ENCODE measurements around the gene MDC1. TPM values are rescaled to one million over a fixed set of nuclear protein-coding genes. Genes with fewer than 3 reads are reported as not detected.

Gene MDC1
- total and polyA plus RNA-seq, 2 experiments from 2014 or later = 17.2 to 32.7 TPM

DNA sequence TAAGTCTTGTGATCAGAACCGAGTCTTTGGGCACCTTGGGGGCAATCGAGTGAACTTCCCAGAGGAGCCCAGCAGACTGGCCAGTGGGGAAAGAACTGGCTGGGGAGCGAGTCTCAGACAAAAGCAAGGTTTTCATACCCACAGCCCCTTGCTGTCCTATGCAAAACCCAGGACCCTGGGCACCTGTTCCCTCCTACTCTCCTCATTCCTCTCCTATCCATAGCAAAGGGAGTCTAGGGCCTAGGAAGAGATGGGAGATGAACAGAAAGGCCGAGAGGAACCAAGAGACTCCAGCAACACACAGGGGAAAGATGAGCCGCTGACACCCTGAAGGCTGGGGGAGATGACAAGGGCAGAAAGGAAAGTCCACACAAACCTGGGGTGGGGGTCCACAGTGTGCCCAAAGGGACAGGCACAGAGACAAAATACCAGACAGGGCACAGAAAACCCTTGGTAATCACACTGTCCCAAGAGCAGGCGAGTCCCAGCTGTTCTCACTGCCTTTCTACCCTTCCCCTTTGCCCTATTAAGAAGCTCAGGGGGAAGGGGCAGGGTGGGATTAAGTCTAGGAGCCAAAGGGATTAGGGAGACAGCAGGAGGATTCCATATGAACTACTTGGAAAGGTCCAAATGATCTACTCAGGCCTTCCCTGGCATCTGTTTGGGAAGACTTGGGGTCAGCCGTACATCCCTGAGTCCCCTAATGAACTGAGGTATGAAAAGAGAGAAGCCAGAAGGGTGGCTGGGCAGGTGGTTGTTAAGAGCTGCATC lies 37.1 kb downstream of the MDC1 start:
- Histone ChIP-seq H3K4me3 (peak overlapping the region; percentile 55; the same call in 1 of the 2 replicates), H3K4me2 (peak overlapping the region; percentile 86), H3K79me2 (replicated peaks; ENCODE audit: insufficient read depth) (peaks cover 15% of the 10 kb centered on the region), H3K27ac (ENCODE audit: low read depth) (no peak overlapping the region), H2AFZ (no peak overlapping the region), H3K27me3 (ENCODE audit: insufficient read depth) (no peaks in the 10 kb centered on the region), H3K36me3 (ENCODE audit: insufficient read depth) (peaks cover 5% of the 10 kb centered on the region; the same call in 1 of the 2 replicates), H3K4me1 (ENCODE audit: insufficient read depth) (peaks cover 34% of the 10 kb centered on the region), H3F3A (replicated peaks; ENCODE audit: low read depth) (0 out of 2 replicates have a peak, but pooled peaks cover 5% of the 10 kb centered on the region), H3K9me2 (ENCODE audit: insufficient read depth) (no peaks in the 10 kb centered on the region), H4K20me1 (replicated peaks; ENCODE audit: insufficient read depth) (no peaks in the 10 kb centered on the region; the same call in 1 of the 2 replicates)
- Mint-ChIP-seq H3K36me3 (ENCODE audit: low read depth) (peaks cover 22% of the 10 kb centered on the region), H3K27me3 (ENCODE audit: insufficient read depth, low read depth, poor library complexity) (peaks cover 7% of the 10 kb centered on the region), H3K9me3 (no peaks in the 10 kb centered on the region), H3K4me3 (peak overlapping the region; percentile 70; the same call in 1 of the 3 replicates), H3K27ac (no peak overlapping the region), H3K4me1 (peaks cover 43% of the 10 kb centered on the region)
- no peak for TF ChIP-seq ZNF331 (CRISPR knock-in tag; IDR thresholded peaks at IDR 0.05; ENCODE audit: low read depth)
- no peak for TF ChIP-seq EZH2phosphoT487 (IDR thresholded peaks at IDR 0.05; ENCODE audit: unreplicated experiment)
- TF ChIP-seq, protein P1, sequence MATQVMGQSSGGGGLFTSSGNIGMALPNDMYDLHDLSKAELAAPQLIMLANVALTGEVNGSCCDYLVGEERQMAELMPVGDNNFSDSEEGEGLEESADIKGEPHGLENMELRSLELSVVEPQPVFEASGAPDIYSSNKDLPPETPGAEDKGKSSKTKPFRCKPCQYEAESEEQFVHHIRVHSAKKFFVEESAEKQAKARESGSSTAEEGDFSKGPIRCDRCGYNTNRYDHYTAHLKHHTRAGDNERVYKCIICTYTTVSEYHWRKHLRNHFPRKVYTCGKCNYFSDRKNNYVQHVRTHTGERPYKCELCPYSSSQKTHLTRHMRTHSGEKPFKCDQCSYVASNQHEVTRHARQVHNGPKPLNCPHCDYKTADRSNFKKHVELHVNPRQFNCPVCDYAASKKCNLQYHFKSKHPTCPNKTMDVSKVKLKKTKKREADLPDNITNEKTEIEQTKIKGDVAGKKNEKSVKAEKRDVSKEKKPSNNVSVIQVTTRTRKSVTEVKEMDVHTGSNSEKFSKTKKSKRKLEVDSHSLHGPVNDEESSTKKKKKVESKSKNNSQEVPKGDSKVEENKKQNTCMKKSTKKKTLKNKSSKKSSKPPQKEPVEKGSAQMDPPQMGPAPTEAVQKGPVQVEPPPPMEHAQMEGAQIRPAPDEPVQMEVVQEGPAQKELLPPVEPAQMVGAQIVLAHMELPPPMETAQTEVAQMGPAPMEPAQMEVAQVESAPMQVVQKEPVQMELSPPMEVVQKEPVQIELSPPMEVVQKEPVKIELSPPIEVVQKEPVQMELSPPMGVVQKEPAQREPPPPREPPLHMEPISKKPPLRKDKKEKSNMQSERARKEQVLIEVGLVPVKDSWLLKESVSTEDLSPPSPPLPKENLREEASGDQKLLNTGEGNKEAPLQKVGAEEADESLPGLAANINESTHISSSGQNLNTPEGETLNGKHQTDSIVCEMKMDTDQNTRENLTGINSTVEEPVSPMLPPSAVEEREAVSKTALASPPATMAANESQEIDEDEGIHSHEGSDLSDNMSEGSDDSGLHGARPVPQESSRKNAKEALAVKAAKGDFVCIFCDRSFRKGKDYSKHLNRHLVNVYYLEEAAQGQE (IDR thresholded peaks at IDR 0.05; ENCODE audit: unreplicated experiment) = no peak
- peak; percentile 3; the same call in 2 of the 3 replicates for ATAC-seq
- no peak for DNase-seq (ENCODE audit: low spot score)

DNA sequence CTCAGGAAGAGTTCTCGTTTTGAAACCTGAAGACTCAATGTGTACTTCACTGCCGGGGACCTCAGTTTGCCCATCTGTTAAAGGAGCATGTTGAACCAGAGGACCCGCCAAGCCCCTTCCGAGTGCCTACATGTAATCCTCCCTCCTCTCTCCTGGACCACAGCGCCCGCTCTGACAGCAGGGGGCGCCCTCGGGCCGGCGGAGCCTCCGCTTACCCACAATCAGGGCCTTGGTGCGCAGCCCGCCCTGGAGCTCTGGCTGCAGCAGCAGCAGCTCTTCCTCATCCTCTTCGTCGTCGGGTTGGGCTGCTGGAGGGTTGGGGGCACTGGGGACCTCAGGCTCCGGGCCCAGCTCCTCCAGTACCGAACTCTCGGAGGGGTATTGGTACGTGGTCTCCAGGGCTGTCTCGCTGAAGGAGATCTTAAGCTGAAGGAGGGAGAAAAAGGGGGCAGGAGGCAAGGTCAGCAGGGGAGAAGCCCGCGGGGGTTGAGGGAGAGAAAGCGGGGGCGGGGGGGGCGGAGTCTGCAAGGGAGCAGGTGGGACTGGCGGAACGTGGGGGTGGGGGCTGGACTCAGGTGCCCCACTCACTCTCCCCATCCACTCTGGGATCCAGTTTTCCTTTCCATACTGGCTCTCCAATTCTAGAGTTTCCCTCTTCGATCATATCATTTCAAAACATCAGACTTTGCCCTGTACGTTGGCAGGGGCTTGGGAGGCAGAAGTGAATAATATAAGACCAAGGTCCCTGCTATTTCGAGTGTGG lies 37.9 kb downstream of the MDC1 start:
- Histone ChIP-seq H3F3A (replicated peaks; ENCODE audit: low read depth) (0 out of 2 replicates have a peak, but pooled peaks cover 5% of the 10 kb centered on the region), H3K4me2 (peak overlapping the region; percentile 86), H3K36me3 (ENCODE audit: insufficient read depth) (peaks cover 5% of the 10 kb centered on the region; the same call in 1 of the 2 replicates), H3K79me2 (replicated peaks; ENCODE audit: insufficient read depth) (peaks cover 14% of the 10 kb centered on the region), H2AFZ (no peak overlapping the region), H3K4me3 (peak overlapping the region; percentile 55), H3K4me1 (ENCODE audit: insufficient read depth) (peaks cover 31% of the 10 kb centered on the region), H4K20me1 (replicated peaks; ENCODE audit: insufficient read depth) (no peaks in the 10 kb centered on the region; the same call in 1 of the 2 replicates), H3K9me2 (ENCODE audit: insufficient read depth) (no peaks in the 10 kb centered on the region), H3K27ac (ENCODE audit: low read depth) (no peak overlapping the region), H3K27me3 (ENCODE audit: insufficient read depth) (no peaks in the 10 kb centered on the region)
- Mint-ChIP-seq H3K4me3 (peak overlapping the region; percentile 70), H3K27me3 (ENCODE audit: insufficient read depth, low read depth, poor library complexity) (peaks cover 7% of the 10 kb centered on the region), H3K4me1 (peaks cover 38% of the 10 kb centered on the region), H3K27ac (no peak overlapping the region; the same call in 1 of the 2 replicates), H3K36me3 (ENCODE audit: low read depth) (peaks cover 22% of the 10 kb centered on the region), H3K9me3 (no peaks in the 10 kb centered on the region)
- ATAC-seq = peak; percentile 87
- TF ChIP-seq, protein P2, sequence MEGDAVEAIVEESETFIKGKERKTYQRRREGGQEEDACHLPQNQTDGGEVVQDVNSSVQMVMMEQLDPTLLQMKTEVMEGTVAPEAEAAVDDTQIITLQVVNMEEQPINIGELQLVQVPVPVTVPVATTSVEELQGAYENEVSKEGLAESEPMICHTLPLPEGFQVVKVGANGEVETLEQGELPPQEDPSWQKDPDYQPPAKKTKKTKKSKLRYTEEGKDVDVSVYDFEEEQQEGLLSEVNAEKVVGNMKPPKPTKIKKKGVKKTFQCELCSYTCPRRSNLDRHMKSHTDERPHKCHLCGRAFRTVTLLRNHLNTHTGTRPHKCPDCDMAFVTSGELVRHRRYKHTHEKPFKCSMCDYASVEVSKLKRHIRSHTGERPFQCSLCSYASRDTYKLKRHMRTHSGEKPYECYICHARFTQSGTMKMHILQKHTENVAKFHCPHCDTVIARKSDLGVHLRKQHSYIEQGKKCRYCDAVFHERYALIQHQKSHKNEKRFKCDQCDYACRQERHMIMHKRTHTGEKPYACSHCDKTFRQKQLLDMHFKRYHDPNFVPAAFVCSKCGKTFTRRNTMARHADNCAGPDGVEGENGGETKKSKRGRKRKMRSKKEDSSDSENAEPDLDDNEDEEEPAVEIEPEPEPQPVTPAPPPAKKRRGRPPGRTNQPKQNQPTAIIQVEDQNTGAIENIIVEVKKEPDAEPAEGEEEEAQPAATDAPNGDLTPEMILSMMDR (conservative IDR thresholded peaks at IDR 0.05; ENCODE audit: low read depth in 2 of 2) = peak; percentile 97 to 98
- TF ChIP-seq POLR2AphosphoS5 (IDR thresholded peaks at IDR 0.05; ENCODE audit: low read depth) = no peak
- no peak for TF ChIP-seq ZNF331 (CRISPR knock-in tag; IDR thresholded peaks at IDR 0.05; ENCODE audit: low read depth)
- DNase-seq (ENCODE audit: low spot score) = peak; percentile 88
